Measurements from ENCODE around the gene NABP2. TPM values are rescaled to one million over a fixed set of nuclear protein-coding genes. Genes with fewer than 3 reads are reported as not detected.
A peak's percentile ranks its signal among the peaks of the same experiment; 100 is the strongest.

Gene NABP2
- total RNA-seq, 6 donors from 2014 or later: 4.2 to 23.1 (median 17.6) TPM

DNA sequence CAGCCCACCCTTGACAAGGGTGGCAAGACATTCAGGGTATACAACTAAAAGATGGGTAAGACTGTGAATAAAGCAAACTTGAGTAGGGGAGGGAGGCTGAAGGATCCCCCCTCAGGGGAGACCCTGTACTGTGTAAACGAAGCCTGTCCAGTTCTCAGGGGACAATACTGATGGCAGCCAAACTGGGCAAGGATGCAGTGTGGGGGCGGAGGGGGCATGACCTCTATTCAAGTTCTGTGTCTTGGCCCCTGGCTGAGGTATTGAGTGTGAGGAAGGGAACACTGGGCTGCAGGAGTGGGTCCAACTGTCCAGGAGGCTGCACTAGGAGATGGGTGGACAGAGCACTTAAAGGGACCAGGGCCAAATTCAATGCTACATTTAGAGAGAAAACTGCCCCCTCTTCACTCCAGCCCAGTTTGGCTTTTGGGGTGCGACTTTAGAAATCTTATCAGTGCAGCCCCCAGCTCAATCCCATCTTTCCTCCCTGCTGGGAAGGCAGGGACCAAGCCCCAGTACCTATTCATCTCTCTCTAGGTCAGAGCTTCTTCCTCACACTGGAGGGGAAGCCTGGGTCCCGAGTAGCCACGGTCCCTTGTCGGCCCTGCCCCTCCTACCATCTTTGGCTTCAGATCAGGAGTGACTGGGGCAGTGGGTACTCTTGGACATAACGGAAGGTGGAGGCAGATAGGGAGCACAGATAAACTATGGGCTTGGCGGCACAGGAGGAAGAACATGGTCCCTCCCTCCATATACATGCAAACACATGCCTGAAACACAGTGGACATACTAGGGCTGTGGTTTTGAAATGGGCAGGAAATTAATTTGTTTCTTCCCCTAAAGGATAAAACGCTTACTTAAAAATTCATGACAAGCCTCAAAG lies 17.5 kb downstream of the NABP2 start:
- Histone ChIP-seq H3K27ac (no peak overlapping the region), H3K36me3 (peaks cover 51 to 95% (median 80%) of the 10 kb centered on the region in 4 donors), H3K9me3 (no peaks in the 10 kb centered on the region), H3K4me3 (no peak overlapping the region), H3K4me1 (no peaks in the 10 kb centered on the region), H3K27me3 (no peaks in the 10 kb centered on the region)
- WGBS, 2 donors: 75 to 79% methylated on average over 9 of the region's 9 CpGs
- TF ChIP-seq POLR2A (IDR thresholded peaks at IDR 0.05) (no peak), EP300 (IDR thresholded peaks at IDR 0.05) (no peak), POLR2AphosphoS5 (IDR thresholded peaks at IDR 0.05) (no peak)
- TF ChIP-seq, protein P1, sequence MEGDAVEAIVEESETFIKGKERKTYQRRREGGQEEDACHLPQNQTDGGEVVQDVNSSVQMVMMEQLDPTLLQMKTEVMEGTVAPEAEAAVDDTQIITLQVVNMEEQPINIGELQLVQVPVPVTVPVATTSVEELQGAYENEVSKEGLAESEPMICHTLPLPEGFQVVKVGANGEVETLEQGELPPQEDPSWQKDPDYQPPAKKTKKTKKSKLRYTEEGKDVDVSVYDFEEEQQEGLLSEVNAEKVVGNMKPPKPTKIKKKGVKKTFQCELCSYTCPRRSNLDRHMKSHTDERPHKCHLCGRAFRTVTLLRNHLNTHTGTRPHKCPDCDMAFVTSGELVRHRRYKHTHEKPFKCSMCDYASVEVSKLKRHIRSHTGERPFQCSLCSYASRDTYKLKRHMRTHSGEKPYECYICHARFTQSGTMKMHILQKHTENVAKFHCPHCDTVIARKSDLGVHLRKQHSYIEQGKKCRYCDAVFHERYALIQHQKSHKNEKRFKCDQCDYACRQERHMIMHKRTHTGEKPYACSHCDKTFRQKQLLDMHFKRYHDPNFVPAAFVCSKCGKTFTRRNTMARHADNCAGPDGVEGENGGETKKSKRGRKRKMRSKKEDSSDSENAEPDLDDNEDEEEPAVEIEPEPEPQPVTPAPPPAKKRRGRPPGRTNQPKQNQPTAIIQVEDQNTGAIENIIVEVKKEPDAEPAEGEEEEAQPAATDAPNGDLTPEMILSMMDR (IDR thresholded peaks at IDR 0.05): no peak
- DNase-seq: no peak
- ATAC-seq (ENCODE audit: low FRiP score in 2 of 2): no peak

DNA sequence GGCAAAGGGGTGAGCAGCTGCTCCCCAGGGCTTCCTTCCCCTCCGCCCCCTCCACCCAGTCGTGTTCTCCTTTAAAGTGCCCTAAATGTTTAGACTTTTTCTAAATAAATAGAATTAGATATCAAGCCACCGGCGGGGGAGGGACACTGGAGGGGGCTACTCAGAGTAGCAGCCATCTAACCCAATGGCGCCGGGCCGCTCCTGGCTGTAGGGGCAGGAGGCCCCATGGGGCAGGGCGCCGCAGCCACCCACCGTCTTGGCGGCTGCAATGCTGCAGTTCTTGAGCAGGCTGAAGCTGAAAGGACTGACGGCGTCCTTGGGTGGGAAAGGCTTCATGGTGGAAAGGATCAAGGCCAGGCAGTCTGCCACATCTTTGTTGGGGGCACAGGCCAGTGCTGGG lies 18.8 kb downstream of the NABP2 start:
- TF ChIP-seq POLR2AphosphoS5 (IDR thresholded peaks at IDR 0.05) (no peak), EP300 (IDR thresholded peaks at IDR 0.05) (no peak), POLR2A (IDR thresholded peaks at IDR 0.05) (no peak)
- TF ChIP-seq, protein P1 (IDR thresholded peaks at IDR 0.05): no peak
- 86 to 90% methylated on average over 12 to 13 of the region's 13 CpGs for WGBS, 2 donors
- Histone ChIP-seq H3K27ac (no peak overlapping the region), H3K27me3 (no peaks in the 10 kb centered on the region), H3K4me1 (no peaks in the 10 kb centered on the region), H3K36me3 (peaks cover 61 to 99% (median 90%) of the 10 kb centered on the region in 4 donors), H3K9me3 (no peaks in the 10 kb centered on the region), H3K4me3 (no peak overlapping the region)
- ATAC-seq (ENCODE audit: low FRiP score in 2 of 2) (no peak), DNase-seq (peak in 1 of 2 donors; percentile 59)

DNA sequence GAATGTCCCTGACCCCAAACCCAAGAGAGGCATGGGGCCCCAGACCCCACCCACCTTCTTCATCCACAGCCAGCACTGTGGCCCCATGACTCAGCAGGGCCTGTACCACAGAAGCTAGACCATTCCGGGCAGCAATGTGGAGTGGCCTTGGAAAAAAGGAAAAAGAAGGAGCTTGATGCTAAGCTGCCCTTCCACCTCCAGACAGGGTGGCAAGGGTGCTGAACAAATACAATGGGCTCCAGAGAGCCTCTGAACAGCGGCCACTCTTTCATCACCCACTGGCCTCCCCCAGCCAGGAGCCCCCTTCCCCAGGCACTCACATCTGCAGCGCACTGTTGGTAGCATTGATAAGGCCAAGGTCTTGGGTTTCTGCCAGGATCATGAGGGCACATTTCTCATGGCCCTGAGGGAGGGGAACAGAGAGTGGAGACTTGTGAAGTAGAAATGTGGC lies 19.6 kb downstream of the NABP2 start:
- H3K27me3 ChIP-seq: no peaks in the 10 kb centered on the region
- no peak for DNase-seq
- no peak for TF ChIP-seq POLR2A (IDR thresholded peaks at IDR 0.05)
- TF ChIP-seq, protein P1 (IDR thresholded peaks at IDR 0.05): no peak
- no peak for TF ChIP-seq EP300 (IDR thresholded peaks at IDR 0.05)
- no peak for TF ChIP-seq POLR2AphosphoS5 (IDR thresholded peaks at IDR 0.05)
- peaks cover 66 to 99% (median 94%) of the 10 kb centered on the region in 4 donors for H3K36me3 ChIP-seq
- no peak for ATAC-seq (ENCODE audit: low FRiP score in 2 of 2)
- no peak overlapping the region for H3K27ac ChIP-seq
- no peaks in the 10 kb centered on the region for H3K4me1 ChIP-seq
- no peak overlapping the region for H3K4me3 ChIP-seq
- WGBS, 2 donors: 81% methylated on average over 3 of the region's 3 CpGs
- H3K9me3 ChIP-seq: no peaks in the 10 kb centered on the region

DNA sequence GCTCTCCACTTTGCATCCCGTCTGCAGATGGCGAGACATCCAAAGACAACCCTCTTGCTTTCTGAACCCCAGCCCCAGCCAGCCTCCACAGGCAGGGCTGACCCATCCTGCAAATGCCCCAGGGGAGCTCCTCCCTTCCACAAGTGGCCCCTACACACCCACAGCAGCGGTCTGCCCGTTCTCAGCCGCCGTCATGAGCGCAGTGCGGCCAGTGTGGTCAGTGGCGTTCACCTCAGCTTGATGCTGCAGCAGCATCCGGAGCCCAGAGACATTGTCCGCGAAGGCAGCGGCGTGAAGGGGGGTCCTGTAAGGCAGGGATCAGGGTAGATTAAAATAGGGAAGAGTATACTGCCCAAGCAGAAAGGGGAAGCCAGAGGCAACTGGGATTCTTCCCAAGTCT lies 20.4 kb downstream of the NABP2 start:
- H3K4me3 ChIP-seq: no peak overlapping the region
- TF ChIP-seq POLR2AphosphoS5 (IDR thresholded peaks at IDR 0.05) (no peak), EP300 (IDR thresholded peaks at IDR 0.05) (no peak), POLR2A (IDR thresholded peaks at IDR 0.05) (no peak)
- TF ChIP-seq, protein P1 (IDR thresholded peaks at IDR 0.05): no peak
- ATAC-seq (ENCODE audit: low FRiP score in 2 of 2): no peak
- no peaks in the 10 kb centered on the region for H3K27me3 ChIP-seq
- no peaks in the 10 kb centered on the region for H3K9me3 ChIP-seq
- no peak overlapping the region for H3K27ac ChIP-seq
- 96 to 98% methylated on average over 12 to 14 of the region's 14 CpGs for WGBS, 2 donors
- DNase-seq: peak in 1 of 2 donors; percentile 59
- no peaks in the 10 kb centered on the region for H3K4me1 ChIP-seq
- peaks cover 66 to 100% (median 95%) of the 10 kb centered on the region in 4 donors for H3K36me3 ChIP-seq
